Raji (cell line): Measurements from ENCODE around the gene LELP1.

Source experiments
- POLR2A ChIP-seq: IDR thresholded peaks from 2 replicates; pipeline ENCODE4 v1.6.1; 2011; ENCODE audit warnings: low read depth, low read length, control low read depth; ENCODE audit not compliant: insufficient read depth

Gene LELP1

DNA sequence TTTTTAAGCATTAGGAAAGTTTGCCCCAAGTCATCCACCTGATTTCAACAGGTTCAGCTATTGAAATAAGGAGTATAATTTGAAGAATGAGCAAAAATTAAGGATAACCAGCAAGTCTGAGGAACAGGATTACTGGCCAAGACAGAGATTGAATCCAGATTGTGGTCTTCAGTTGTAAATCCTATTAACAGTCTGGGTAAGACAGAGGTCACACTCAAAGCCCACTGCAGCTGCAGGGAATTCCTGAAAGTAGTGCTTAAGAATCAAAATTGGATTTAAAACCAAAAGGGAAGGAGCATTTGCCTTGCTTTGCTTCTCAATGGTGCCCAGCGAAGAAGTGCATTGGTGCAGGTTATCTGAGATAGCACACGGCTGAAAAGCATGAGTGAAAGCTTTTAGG lies 49.8 kb downstream of the LELP1 start:
- no peak for TF ChIP-seq POLR2A

DNA sequence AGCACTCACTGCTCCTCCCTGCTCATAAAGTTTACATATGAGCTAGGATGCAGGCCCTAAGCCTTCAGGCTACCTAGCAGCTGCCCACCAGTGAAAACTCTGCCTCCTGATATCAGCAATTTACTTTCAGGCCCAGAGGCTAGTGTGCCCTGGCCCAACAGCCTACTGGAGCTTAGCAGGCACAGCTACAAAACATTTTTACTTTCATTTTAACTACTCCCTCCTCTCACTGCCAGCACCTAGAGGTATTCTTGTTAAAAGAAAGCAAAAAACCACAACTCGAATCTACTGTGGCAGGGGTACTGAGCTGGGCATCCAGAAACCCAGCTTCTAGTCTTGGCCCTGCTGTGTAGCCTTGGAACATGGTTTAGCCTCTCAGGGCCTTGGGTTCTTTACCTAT lies 50.5 kb downstream of the LELP1 start:
- TF ChIP-seq POLR2A = no peak
